ENCODE data around the gene MMP2. TPM values are rescaled to one million over a fixed set of nuclear protein-coding genes. Genes with fewer than 3 reads are reported as not detected.

MMP2 gene
- total RNA-seq, 1 experiment from 2014 or later = 1.5 TPM

DNA sequence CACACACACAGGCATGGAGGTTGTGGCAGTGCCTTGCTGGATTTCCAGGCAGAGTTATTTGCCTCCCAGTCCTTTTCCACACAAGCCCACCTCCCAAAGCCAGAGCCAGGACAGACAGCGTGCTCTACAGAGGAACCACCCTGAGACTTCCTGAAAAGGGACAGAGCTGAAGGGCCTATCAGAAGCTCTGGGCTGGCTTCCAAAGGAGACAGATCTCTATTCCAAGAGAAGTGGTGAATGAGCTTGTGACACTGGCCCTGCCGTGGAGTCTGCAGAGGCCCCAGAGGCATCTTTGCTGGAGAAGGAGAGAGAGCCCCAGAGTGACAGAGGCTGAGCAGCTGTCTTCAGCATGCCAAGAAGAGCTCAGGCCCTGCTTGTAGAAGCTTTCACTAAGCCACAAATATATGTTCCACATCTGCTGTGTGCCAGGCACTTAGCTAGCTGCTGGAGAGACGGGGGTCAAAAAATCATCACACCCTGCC is 21.6 kb downstream of the MMP2 start:
- CTCF ChIA-PET = interaction anchor here (1.4 to 1.5 kb wide), 2 partner anchors 29 to 41 kb away, joined by 5 read pairs; no protein-coding TSS in a partner anchor
- Histone ChIP-seq H3K9ac (ENCODE audit: low read length) (peak overlapping the region; percentile 8; the same call in 1 of the 2 replicates), H3K27me3 (ENCODE audit: insufficient read depth, low read length) (no peaks in the 10 kb centered on the region), H3K27ac (ENCODE audit: low read depth, low read length) (no peak overlapping the region), H3K9me3 (ENCODE audit: control insufficient read depth in 1 of 2, insufficient read depth in 1 of 2, low read depth in 1 of 2, low read length in 2 of 2) (no peaks in the 10 kb centered on the region), H2AFZ (ENCODE audit: low read depth, low read length, poor library complexity, severe bottlenecking) (no peak overlapping the region), H3K4me3 (replicated peaks in 1 of 2; ENCODE audit: low read depth in 1 of 2, low read length in 2 of 2) (no peak overlapping the region), H3K36me3 (ENCODE audit: control insufficient read depth in 1 of 2, insufficient read depth in 2 of 2, low read length in 2 of 2) (no peaks in the 10 kb centered on the region), H4K20me1 (ENCODE audit: insufficient read depth) (no peaks in the 10 kb centered on the region), H3K4me1 (ENCODE audit: control insufficient read depth in 1 of 2, insufficient read depth in 2 of 2, low read length in 2 of 2) (peaks cover 27 to 45% of the 10 kb centered on the region in 2 experiments), H3K9me2 (ENCODE audit: insufficient read depth) (no peaks in the 10 kb centered on the region), H3K79me2 (ENCODE audit: insufficient read depth, low read length) (no peaks in the 10 kb centered on the region), H3K4me2 (ENCODE audit: low read length) (peak overlapping the region; percentile 48)
- no peak; the same call in 1 of the 2 replicates for ATAC-seq
- no peak for DNase-seq (ENCODE audit: low read depth, low spot score)
- BruUV-seq (replicated peaks) = no TSS peak
- RAD21 ChIA-PET (ENCODE audit: low non-redundant PET in 1 of 2, low total read pairs in 2 of 2, uncharacterized antibody in 2 of 2, unreplicated experiment in 2 of 2) = no interaction called here
- intact Hi-C loops (cut with micrococcal nuclease) = loop anchor here (5.0 kb wide), 1 partner anchor 1182 kb away; the partner anchor contains the start of gene MT1X
- POLR2A ChIA-PET = no interaction called here
- TF ChIP-seq CBX3 (IDR thresholded peaks at IDR 0.05; ENCODE audit: low read depth) (no peak), EGR1 (IDR thresholded peaks at IDR 0.05; ENCODE audit: low read depth) (no peak), JUND (IDR thresholded peaks at IDR 0.05) (no peak), ZFX (IDR thresholded peaks at IDR 0.05) (no peak), ZNF274 (IDR thresholded peaks at IDR 0.05; ENCODE audit: low read depth, low read length) (no peak), EZH2phosphoT487 (IDR thresholded peaks at IDR 0.05; ENCODE audit: borderline replicate concordance) (no peak), POLR2AphosphoS5 (IDR thresholded peaks at IDR 0.05; ENCODE audit: low read depth, low read length) (no peak), RAD21 (IDR thresholded peaks at IDR 0.05; ENCODE audit: low read depth) (no peak), CEBPB (IDR thresholded peaks at IDR 0.05; ENCODE audit: low read depth) (no peak), EZH2 (IDR thresholded peaks at IDR 0.05) (no peak), SRF (IDR thresholded peaks at IDR 0.05; ENCODE audit: low read depth) (no peak)
- TF ChIP-seq, protein P1, sequence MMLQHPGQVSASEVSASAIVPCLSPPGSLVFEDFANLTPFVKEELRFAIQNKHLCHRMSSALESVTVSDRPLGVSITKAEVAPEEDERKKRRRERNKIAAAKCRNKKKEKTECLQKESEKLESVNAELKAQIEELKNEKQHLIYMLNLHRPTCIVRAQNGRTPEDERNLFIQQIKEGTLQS (IDR thresholded peaks at IDR 0.05) = no peak
- TF ChIP-seq, protein P2, sequence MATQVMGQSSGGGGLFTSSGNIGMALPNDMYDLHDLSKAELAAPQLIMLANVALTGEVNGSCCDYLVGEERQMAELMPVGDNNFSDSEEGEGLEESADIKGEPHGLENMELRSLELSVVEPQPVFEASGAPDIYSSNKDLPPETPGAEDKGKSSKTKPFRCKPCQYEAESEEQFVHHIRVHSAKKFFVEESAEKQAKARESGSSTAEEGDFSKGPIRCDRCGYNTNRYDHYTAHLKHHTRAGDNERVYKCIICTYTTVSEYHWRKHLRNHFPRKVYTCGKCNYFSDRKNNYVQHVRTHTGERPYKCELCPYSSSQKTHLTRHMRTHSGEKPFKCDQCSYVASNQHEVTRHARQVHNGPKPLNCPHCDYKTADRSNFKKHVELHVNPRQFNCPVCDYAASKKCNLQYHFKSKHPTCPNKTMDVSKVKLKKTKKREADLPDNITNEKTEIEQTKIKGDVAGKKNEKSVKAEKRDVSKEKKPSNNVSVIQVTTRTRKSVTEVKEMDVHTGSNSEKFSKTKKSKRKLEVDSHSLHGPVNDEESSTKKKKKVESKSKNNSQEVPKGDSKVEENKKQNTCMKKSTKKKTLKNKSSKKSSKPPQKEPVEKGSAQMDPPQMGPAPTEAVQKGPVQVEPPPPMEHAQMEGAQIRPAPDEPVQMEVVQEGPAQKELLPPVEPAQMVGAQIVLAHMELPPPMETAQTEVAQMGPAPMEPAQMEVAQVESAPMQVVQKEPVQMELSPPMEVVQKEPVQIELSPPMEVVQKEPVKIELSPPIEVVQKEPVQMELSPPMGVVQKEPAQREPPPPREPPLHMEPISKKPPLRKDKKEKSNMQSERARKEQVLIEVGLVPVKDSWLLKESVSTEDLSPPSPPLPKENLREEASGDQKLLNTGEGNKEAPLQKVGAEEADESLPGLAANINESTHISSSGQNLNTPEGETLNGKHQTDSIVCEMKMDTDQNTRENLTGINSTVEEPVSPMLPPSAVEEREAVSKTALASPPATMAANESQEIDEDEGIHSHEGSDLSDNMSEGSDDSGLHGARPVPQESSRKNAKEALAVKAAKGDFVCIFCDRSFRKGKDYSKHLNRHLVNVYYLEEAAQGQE (IDR thresholded peaks at IDR 0.05; ENCODE audit: low read depth) = no peak
- TF ChIP-seq, protein P3, sequence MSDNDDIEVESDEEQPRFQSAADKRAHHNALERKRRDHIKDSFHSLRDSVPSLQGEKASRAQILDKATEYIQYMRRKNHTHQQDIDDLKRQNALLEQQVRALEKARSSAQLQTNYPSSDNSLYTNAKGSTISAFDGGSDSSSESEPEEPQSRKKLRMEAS (IDR thresholded peaks at IDR 0.05) = no peak
- TF ChIP-seq, protein P4, sequence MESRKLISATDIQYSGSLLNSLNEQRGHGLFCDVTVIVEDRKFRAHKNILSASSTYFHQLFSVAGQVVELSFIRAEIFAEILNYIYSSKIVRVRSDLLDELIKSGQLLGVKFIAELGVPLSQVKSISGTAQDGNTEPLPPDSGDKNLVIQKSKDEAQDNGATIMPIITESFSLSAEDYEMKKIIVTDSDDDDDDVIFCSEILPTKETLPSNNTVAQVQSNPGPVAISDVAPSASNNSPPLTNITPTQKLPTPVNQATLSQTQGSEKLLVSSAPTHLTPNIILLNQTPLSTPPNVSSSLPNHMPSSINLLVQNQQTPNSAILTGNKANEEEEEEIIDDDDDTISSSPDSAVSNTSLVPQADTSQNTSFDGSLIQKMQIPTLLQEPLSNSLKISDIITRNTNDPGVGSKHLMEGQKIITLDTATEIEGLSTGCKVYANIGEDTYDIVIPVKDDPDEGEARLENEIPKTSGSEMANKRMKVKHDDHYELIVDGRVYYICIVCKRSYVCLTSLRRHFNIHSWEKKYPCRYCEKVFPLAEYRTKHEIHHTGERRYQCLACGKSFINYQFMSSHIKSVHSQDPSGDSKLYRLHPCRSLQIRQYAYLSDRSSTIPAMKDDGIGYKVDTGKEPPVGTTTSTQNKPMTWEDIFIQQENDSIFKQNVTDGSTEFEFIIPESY (IDR thresholded peaks at IDR 0.05; ENCODE audit: extremely low read depth, insufficient replicate concordance, low read length) = no peak
